Hepatocyte (in vitro differentiated cells): ENCODE results near the gene HS3ST4. TPM values are rescaled to one million over a fixed set of nuclear protein-coding genes. Genes with fewer than 3 reads are reported as not detected.

Experiments used
- DNase-seq: peaks from one replicate; pipeline ENCODE4 v3.0.0-alpha.2; 2016; ENCODE audit warnings: low spot score
- H2AFZ ChIP-seq: fragments of 200-600 bp; sonication (generic); 2 replicates; pipeline ENCODE4 v1.6.0; 2016; ENCODE audit warnings: antibody characterized with exemption, mild to moderate bottlenecking
- H3K27ac ChIP-seq: fragments of 200-600 bp; sonication (generic); 2 replicates; pipeline ENCODE4 v1.5.1; 2016; ENCODE audit warnings: mild to moderate bottlenecking
- H3K27me3 ChIP-seq: fragments of 200-600 bp; sonication (generic); 2 replicates; pipeline ENCODE4 v1.6.1; 2016
- H3K36me3 ChIP-seq: fragments of 200-600 bp; sonication (generic); replicated peaks from 2 replicates; pipeline ENCODE4 v1.5.1; 2016; ENCODE audit warnings: low read depth; ENCODE audit not compliant: insufficient read depth
- H3K4me1 ChIP-seq: fragments of 200-600 bp; sonication (generic); 2 replicates; pipeline ENCODE4 v1.5.1; 2016; ENCODE audit warnings: mild to moderate bottlenecking, moderate library complexity; ENCODE audit not compliant: insufficient read depth
- H3K4me2 ChIP-seq: fragments of 200-600 bp; sonication (generic); 2 replicates; pipeline ENCODE4 v1.6.0; 2016
- H3K4me3 ChIP-seq: fragments of 200-600 bp; sonication (generic); 2 replicates; pipeline ENCODE4 v1.5.1; 2016; ENCODE audit warnings: mild to moderate bottlenecking
- H3K79me2 ChIP-seq: fragments of 200-600 bp; sonication (generic); 2 replicates; pipeline ENCODE4 v1.6.0; 2017; ENCODE audit warnings: mild to moderate bottlenecking
- H3K9me2 ChIP-seq: fragments of 200-600 bp; sonication (generic); replicated peaks from 2 replicates; pipeline ENCODE4 v1.6.0; 2017; ENCODE audit warnings: mild to moderate bottlenecking; ENCODE audit not compliant: insufficient read depth
- H3K9me3 ChIP-seq: fragments of 200-600 bp; sonication (generic); 2 replicates; pipeline ENCODE4 v1.5.1; 2016; ENCODE audit warnings: low read depth, mild to moderate bottlenecking
- H4K20me1 ChIP-seq: fragments of 200-600 bp; sonication (generic); 2 replicates; pipeline ENCODE4 v1.6.0; 2016; ENCODE audit warnings: mild to moderate bottlenecking; ENCODE audit not compliant: insufficient read depth, poor library complexity, severe bottlenecking
- EZH2 ChIP-seq: fragments of 200-600 bp; sonication (generic); IDR thresholded peaks from 2 replicates; pipeline ENCODE4 v1.6.1; 2016; ENCODE audit warnings: antibody characterized with exemption, mild to moderate bottlenecking, borderline replicate concordance
- EZH2phosphoT487 ChIP-seq: fragments of 200-600 bp; sonication (generic); IDR thresholded peaks from one replicate; pipeline ENCODE4 v1.6.1; 2018; ENCODE audit warnings: antibody characterized with exemption, mild to moderate bottlenecking, low read depth, moderate library complexity; ENCODE audit not compliant: unreplicated experiment, severe bottlenecking
- WGBS: methylation state at CpG from one replicate; pipeline ENCODE4 v1.1.6; 2016; ENCODE audit warnings: low lambda C conversion rate; ENCODE audit errors: missing lambda C conversion rate; 5-methylcytosine and 5-hydroxymethylcytosine counted together
- polyA plus RNA-seq: library from polyadenylated mRNA; unstranded; fragments of >200 nt; fragmentation: Nextera tagmentation; extraction: Ambion mirVana; gene quantifications from 2 replicates; pipeline ENCODE4 v1.2.1, GENCODE V29; 2016
- total RNA-seq: library from RNA; depleted of rRNA; stranded (reverse); fragments of >200 nt; gene quantifications from 2 replicates; pipeline ENCODE4 v1.2.3, GENCODE V29; 2014
- TF ChIP-seq, protein P1 (sequence below): fragments of 200-600 bp; sonication (generic); IDR thresholded peaks from 2 replicates; pipeline ENCODE4 v1.5.1; 2016; ENCODE audit warnings: antibody characterized with exemption, mild to moderate bottlenecking; ENCODE audit not compliant: poor library complexity

Gene HS3ST4
- total and polyA plus RNA-seq, 2 experiments from 2014 or later = 2.0 to 3.1 TPM

DNA sequence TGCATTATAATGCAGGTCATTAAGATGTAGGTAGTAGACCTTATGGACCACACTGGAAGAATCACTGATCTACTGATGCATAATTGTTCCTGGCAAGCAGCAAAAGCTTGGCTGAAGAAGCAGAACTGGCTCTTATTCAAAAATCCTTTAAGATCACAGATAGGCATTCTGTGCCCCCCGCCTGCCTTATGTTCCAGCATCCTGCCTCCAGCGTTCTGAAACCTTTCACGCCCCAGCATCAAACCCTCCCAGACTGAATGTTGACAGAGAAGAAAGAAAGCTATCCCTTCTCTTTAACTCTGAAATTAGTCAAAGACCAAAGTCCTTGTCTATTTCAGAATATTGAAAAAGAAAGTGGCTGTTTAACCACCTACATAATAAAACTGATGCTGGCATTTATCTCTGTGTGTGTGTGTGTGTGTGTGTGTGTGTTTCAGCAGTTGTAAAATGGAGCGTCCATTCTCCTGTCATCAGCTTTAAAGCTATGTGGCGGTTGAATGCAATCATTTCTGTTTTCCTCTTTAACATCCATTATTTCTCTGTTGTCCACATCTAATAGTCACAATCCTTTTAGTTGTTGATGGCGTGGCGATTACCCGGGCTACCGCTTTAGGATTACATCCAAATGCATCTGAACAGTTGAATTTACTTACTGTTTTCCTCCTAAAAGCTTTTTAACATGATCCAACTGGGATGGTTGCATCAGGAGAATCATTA, 350.4 kb downstream of the HS3ST4 start:
- Histone ChIP-seq H3K4me2 (no peak overlapping the region), H3K27me3 (peaks cover 8% of the 10 kb centered on the region), H3K9me2 (no peaks in the 10 kb centered on the region), H3K27ac (no peak overlapping the region), H3K4me3 (no peak overlapping the region), H2AFZ (no peak overlapping the region), H3K36me3 (no peaks in the 10 kb centered on the region), H3K4me1 (no peaks in the 10 kb centered on the region), H4K20me1 (no peaks in the 10 kb centered on the region), H3K79me2 (no peaks in the 10 kb centered on the region), H3K9me3 (no peaks in the 10 kb centered on the region)
- 78% methylated on average over 9 of the region's 9 CpGs for WGBS
- TF ChIP-seq EZH2 (no peak), EZH2phosphoT487 (no peak)
- TF ChIP-seq, protein P1, sequence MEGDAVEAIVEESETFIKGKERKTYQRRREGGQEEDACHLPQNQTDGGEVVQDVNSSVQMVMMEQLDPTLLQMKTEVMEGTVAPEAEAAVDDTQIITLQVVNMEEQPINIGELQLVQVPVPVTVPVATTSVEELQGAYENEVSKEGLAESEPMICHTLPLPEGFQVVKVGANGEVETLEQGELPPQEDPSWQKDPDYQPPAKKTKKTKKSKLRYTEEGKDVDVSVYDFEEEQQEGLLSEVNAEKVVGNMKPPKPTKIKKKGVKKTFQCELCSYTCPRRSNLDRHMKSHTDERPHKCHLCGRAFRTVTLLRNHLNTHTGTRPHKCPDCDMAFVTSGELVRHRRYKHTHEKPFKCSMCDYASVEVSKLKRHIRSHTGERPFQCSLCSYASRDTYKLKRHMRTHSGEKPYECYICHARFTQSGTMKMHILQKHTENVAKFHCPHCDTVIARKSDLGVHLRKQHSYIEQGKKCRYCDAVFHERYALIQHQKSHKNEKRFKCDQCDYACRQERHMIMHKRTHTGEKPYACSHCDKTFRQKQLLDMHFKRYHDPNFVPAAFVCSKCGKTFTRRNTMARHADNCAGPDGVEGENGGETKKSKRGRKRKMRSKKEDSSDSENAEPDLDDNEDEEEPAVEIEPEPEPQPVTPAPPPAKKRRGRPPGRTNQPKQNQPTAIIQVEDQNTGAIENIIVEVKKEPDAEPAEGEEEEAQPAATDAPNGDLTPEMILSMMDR = no peak
- DNase-seq = peak; percentile 16

DNA sequence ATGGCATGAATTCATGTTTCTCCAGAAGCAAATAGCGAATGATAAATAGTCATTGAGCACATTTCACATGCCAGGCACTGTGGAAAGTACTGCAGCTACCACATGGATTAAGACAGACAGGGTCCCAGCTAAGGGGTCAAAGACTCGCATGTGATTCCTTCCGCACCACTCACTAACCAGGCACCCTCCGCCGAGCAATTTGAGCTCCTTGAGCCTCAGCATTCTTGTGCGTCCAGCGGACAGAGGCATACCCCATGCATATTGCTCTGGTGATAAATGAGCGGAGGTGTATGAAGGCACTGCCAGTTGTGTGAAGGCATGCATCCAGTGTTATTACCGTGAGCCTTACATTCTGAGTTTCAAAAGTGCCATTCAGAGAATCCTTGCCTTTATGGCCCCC, 358.7 kb downstream of the HS3ST4 start:
- Histone ChIP-seq H3K27ac (no peak overlapping the region), H3K36me3 (no peaks in the 10 kb centered on the region), H2AFZ (no peak overlapping the region), H3K27me3 (peaks cover under 1% of the 10 kb centered on the region), H3K9me3 (no peaks in the 10 kb centered on the region), H3K4me1 (peaks cover 4% of the 10 kb centered on the region), H4K20me1 (no peaks in the 10 kb centered on the region), H3K4me2 (no peak overlapping the region), H3K9me2 (no peaks in the 10 kb centered on the region), H3K4me3 (no peak overlapping the region), H3K79me2 (no peaks in the 10 kb centered on the region)
- TF ChIP-seq EZH2phosphoT487 = no peak
- TF ChIP-seq EZH2 = no peak
- TF ChIP-seq, protein P1 = no peak
- no peak for DNase-seq
- 56% methylated on average over 9 of the region's 9 CpGs for WGBS

DNA sequence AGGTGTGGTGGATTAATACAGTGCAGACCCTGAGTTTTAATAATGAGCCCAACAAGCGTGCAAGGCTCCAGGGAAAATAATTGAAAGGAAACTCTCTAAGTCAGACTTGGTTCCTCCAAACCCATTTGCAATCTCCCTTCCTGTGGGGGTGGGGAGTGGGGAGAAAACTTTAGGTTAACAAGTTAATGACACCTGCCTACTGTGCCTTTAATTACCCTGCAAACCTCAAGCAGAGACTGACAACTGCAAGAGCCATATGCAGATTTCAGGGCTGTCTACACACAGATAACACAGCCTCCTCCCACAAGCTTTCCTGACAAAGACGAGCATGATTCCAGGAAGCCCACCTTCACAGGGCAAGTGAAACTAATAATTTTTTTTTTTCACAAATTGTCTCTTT, 359.3 kb downstream of the HS3ST4 start:
- no peaks in the 10 kb centered on the region for H3K79me2 ChIP-seq
- WGBS = 18% methylated on average over 2 of the region's 2 CpGs

More for the DNA sequence above, 359.3 kb downstream of the HS3ST4 start:
- Histone ChIP-seq H3K27me3 (no peaks in the 10 kb centered on the region), H3K27ac (no peak overlapping the region), H3K4me3 (no peak overlapping the region), H3K36me3 (no peaks in the 10 kb centered on the region), H3K4me2 (no peak overlapping the region), H3K9me2 (no peaks in the 10 kb centered on the region), H3K4me1 (peaks cover 4% of the 10 kb centered on the region), H4K20me1 (no peaks in the 10 kb centered on the region), H2AFZ (no peak overlapping the region), H3K9me3 (no peaks in the 10 kb centered on the region)
- TF ChIP-seq, protein P1 = no peak
- TF ChIP-seq EZH2phosphoT487 (no peak), EZH2 (no peak)
- DNase-seq = no peak
